Urinary bladder (tissue), 4 donors: Measurements from ENCODE around the gene GNS. TPM values are rescaled to one million over a fixed set of nuclear protein-coding genes. Genes with fewer than 3 reads are reported as not detected.
A peak's percentile ranks its signal among the peaks of the same experiment; 100 is the strongest.

Source experiments
- DNase-seq: peaks from one replicate; pipeline ENCODE4 v3.0.0-alpha.2; 2015; ENCODE audit errors: extremely low spot score
- H3K27ac ChIP-seq: one replicate; pipeline ENCODE4 v1.5.1; 2013; ENCODE audit warnings: low read depth, mild to moderate bottlenecking, moderate library complexity
- H3K36me3 ChIP-seq: one replicate; pipeline ENCODE4 v1.6.1; 2013; ENCODE audit warnings: mild to moderate bottlenecking, moderate library complexity; ENCODE audit not compliant: insufficient read depth
- H3K4me1 ChIP-seq: one replicate; pipeline ENCODE4 v1.6.1; 2013; ENCODE audit warnings: mild to moderate bottlenecking, moderate library complexity; ENCODE audit not compliant: insufficient read depth
- H3K4me3 ChIP-seq: one replicate; pipeline ENCODE4 v1.5.1; 2013; ENCODE audit warnings: low read depth, low read length
- WGBS: extraction: QIAGEN DNeasy Blood & Tissue Kit; methylation state at CpG from one replicate; pipeline ENCODE4 v1.1.7; 2013; 5-methylcytosine and 5-hydroxymethylcytosine counted together
- polyA plus RNA-seq: library from polyadenylated mRNA; stranded (reverse); fragments of 200-250 nt; gene quantifications from one replicate; pipeline ENCODE4 v1.2.3, GENCODE V29; 2013
- total RNA-seq: library from RNA; depleted of rRNA; stranded (reverse); fragments of >200 nt; gene quantifications from one replicate; pipeline ENCODE4 v1.2.3, GENCODE V29; 2014
- donor health status: healthy with polysubstance abuse.
- donor health status: healthy.

The GNS gene
- total and polyA plus RNA-seq, 2 donors = 82.0 to 120 TPM

DNA sequence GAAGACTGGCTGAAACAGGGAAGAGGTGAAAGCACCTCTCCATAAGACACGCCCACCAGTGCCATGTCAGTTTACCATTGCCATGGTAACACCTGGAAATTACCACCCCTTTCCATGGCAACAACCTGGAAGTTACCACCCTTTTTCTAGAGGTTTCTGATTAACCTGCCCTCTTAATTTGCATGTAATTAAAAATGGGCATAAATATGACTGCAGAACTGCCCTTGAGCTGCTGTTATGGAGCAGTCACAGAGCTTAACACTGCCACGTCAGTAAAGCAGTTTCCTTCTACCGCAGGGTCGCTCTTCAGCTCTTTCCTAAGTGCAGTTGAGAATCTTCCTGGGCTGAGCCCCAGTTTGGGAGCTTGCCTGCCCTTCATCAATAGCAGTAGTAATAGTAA, 93.7 kb downstream of the GNS start:
- no peak overlapping the region for H3K4me3 ChIP-seq
- H3K4me1 ChIP-seq = peaks cover 2% of the 10 kb centered on the region
- DNase-seq = no peak
- no peaks in the 10 kb centered on the region for H3K36me3 ChIP-seq
- H3K27ac ChIP-seq = peak overlapping the region; percentile 5
- 48% methylated on average over 4 of the region's 4 CpGs for WGBS

Other genes with a start within 250 kb of the GNS start
- gene RASSF3, start 148.9 kb downstream of the GNS start, total RNA-seq = 50.4 TPM
- 112 TPM for gene RASSF3, start 148.9 kb downstream of the GNS start, polyA plus RNA-seq
- 3.9 TPM for gene TBC1D30, start 65.2 kb upstream of the GNS start, total RNA-seq
- 3.5 TPM for gene TBC1D30, start 65.2 kb upstream of the GNS start, polyA plus RNA-seq